HepG2 (cell line): Measurements from ENCODE around the gene HTR1D. TPM values are rescaled to one million over a fixed set of nuclear protein-coding genes. Genes with fewer than 3 reads are reported as not detected.

ENCODE experiments used
- HNF4G ChIP-seq, 2 experiments: sonication (generic) in 1 of 2; formaldehyde crosslinking in 1 of 2; IDR thresholded peaks; 2 replicates each; pipeline versions ENCODE4 v1.4.0 to v1.6.1; 2011 to 2020; ENCODE audit warnings: borderline replicate concordance in 2 of 2, low read depth in 2 of 2, mild to moderate bottlenecking in 2 of 2, low read length in 1 of 2, missing genetic modification reagents in 1 of 2, moderate library complexity in 1 of 2
- HNRNPLL ChIP-seq: fragments of 200-400 bp; formaldehyde crosslinking; IDR thresholded peaks from 2 replicates; pipeline ENCODE4 v1.6.1; 2017; ENCODE audit warnings: mild to moderate bottlenecking, low read depth, low read length; ENCODE audit not compliant: poor library complexity, severe bottlenecking
- HOXD1 ChIP-seq: sonication (generic); formaldehyde crosslinking; IDR thresholded peaks from 2 replicates; pipeline ENCODE4 v1.5.0; 2020; ENCODE audit warnings: missing genetic modification reagents
- RARG ChIP-seq: sonication (generic); formaldehyde crosslinking; IDR thresholded peaks from 2 replicates; pipeline ENCODE4 v1.4.0; 2020; ENCODE audit warnings: low read depth, mild to moderate bottlenecking, missing genetic modification reagents
- SIN3B ChIP-seq: fragments of 150-350 bp; IDR thresholded peaks from 2 replicates; pipeline ENCODE4 v1.6.1; 2014; ENCODE audit warnings: low read length
- SIX1 ChIP-seq: sonication (generic); formaldehyde crosslinking; IDR thresholded peaks from 2 replicates; pipeline ENCODE4 v1.4.0; 2020; ENCODE audit warnings: missing genetic modification reagents, borderline replicate concordance
- ZFX ChIP-seq: sonication (generic); formaldehyde crosslinking; IDR thresholded peaks from 2 replicates; pipeline ENCODE4 v1.4.0; 2020; ENCODE audit warnings: mild to moderate bottlenecking, low read depth, missing genetic modification reagents, moderate library complexity
- ZNF556 ChIP-seq: sonication (generic); formaldehyde crosslinking; IDR thresholded peaks from 2 replicates; pipeline ENCODE4 v1.4.0; 2020; ENCODE audit warnings: mild to moderate bottlenecking, missing genetic modification reagents, borderline replicate concordance
- ZNF709 ChIP-seq: sonication (generic); formaldehyde crosslinking; IDR thresholded peaks from 2 replicates; pipeline ENCODE4 v1.5.0; 2020; ENCODE audit warnings: mild to moderate bottlenecking, missing genetic modification reagents
- ZNF737 ChIP-seq: sonication (generic); formaldehyde crosslinking; IDR thresholded peaks from 2 replicates; pipeline ENCODE4 v1.5.0; 2020; ENCODE audit warnings: missing genetic modification reagents, mild to moderate bottlenecking, borderline replicate concordance
- ZNF777 ChIP-seq: sonication (generic); formaldehyde crosslinking; IDR thresholded peaks from 2 replicates; pipeline ENCODE4 v1.4.0; 2020; ENCODE audit warnings: missing genetic modification reagents
- polyA plus RNA-seq, 8 experiments: library from polyadenylated mRNA; depleted of rRNA in 3 of 8; stranded (reverse) in 7 of 8; unstranded in 1 of 8; fragments of >200 nt; fragmentation: Illumina TruSeq in 4 of 8; extraction: Trizol in 4 of 8; gene quantifications; 2 replicates each; pipeline versions ENCODE4 v1.2.1 to v1.2.3, GENCODE V29; 2011 to 2016; ENCODE audit warnings: low read depth in 4 of 8, missing spikeins in 1 of 8, mixed read lengths in 1 of 8; ENCODE audit not compliant: insufficient read depth in 1 of 8
- total RNA-seq, 5 experiments: library from RNA; depleted of rRNA; stranded (reverse); fragments of >200 nt; fragmentation: Illumina TruSeq; extraction: Trizol; gene quantifications; 2 replicates each; pipeline ENCODE4 v1.2.3, GENCODE V29; 2016; ENCODE audit warnings: low read depth in 1 of 5
- TF ChIP-seq, protein P1 (sequence below): sonication (generic); formaldehyde crosslinking; IDR thresholded peaks from 2 replicates; pipeline ENCODE4 v1.5.1; 2020; ENCODE audit warnings: mild to moderate bottlenecking, missing genetic modification reagents, moderate library complexity
- TF ChIP-seq, protein P2 (sequence below), 2 experiments: sonication (generic) in 1 of 2; formaldehyde crosslinking in 1 of 2; IDR thresholded peaks; 2 replicates each; pipeline versions ENCODE4 v1.4.0 to v1.6.1; 2018 to 2020; ENCODE audit warnings: missing genetic modification reagents in 2 of 2, borderline replicate concordance in 1 of 2, low read depth in 1 of 2, mild to moderate bottlenecking in 1 of 2, missing biosample characterization in 1 of 2
- TF ChIP-seq, protein P3 (sequence below): sonication (generic); formaldehyde crosslinking; IDR thresholded peaks from 2 replicates; pipeline ENCODE4 v1.4.0; 2020; ENCODE audit warnings: missing genetic modification reagents, borderline replicate concordance
- TF ChIP-seq, protein P4 (sequence below): sonication (generic); formaldehyde crosslinking; IDR thresholded peaks from 2 replicates; pipeline ENCODE4 v1.4.0; 2020; ENCODE audit warnings: missing genetic modification reagents

Gene HTR1D
- total and polyA plus RNA-seq, 2 of the 13 experiments (the other 11 are each of a cell fraction or from before 2014, with no cell fraction given), result 0.04 to 0.07 TPM

DNA sequence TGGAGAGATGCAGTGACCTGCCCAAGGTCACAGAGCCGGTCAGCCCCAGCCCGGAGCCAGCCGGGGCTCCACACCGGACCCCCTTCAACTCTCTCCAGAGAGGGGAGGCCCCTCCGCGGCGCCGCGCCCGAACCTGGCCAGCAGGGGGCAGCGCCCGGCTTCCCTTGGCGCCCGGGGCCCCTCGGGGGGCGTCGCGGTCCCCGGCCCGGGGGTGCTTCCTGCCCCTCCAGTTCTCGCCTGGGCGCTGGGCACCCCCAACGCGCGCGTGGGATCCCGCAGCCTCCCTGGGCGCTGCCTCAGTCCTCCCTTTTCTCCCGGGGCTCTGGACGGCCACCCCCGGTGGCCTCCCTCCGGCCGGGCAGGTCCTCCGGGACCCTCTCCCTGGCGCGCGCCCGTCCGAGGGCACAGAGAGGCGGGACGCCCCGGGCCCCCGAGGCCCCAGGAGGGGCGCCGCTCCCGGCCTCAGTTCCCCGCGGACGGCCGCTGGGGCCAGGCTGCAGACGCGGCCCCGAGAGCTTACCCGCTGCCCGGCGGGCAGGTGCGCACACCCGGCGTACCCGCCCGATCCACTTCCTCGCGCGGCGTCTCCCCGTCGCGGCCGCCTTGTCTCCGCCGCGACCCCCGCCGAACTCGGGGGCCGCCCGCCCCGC, 406 bp downstream of the HTR1D start (continued):
- TF ChIP-seq, protein P1, sequence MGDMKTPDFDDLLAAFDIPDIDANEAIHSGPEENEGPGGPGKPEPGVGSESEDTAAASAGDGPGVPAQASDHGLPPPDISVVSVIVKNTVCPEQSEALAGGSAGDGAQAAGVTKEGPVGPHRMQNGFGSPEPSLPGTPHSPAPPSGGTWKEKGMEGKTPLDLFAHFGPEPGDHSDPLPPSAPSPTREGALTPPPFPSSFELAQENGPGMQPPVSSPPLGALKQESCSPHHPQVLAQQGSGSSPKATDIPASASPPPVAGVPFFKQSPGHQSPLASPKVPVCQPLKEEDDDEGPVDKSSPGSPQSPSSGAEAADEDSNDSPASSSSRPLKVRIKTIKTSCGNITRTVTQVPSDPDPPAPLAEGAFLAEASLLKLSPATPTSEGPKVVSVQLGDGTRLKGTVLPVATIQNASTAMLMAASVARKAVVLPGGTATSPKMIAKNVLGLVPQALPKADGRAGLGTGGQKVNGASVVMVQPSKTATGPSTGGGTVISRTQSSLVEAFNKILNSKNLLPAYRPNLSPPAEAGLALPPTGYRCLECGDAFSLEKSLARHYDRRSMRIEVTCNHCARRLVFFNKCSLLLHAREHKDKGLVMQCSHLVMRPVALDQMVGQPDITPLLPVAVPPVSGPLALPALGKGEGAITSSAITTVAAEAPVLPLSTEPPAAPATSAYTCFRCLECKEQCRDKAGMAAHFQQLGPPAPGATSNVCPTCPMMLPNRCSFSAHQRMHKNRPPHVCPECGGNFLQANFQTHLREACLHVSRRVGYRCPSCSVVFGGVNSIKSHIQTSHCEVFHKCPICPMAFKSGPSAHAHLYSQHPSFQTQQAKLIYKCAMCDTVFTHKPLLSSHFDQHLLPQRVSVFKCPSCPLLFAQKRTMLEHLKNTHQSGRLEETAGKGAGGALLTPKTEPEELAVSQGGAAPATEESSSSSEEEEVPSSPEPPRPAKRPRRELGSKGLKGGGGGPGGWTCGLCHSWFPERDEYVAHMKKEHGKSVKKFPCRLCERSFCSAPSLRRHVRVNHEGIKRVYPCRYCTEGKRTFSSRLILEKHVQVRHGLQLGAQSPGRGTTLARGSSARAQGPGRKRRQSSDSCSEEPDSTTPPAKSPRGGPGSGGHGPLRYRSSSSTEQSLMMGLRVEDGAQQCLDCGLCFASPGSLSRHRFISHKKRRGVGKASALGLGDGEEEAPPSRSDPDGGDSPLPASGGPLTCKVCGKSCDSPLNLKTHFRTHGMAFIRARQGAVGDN (CRISPR knock-in tag), result peak; percentile 33; the same call in 1 of the 2 replicates
- TF ChIP-seq HNRNPLL (peak; percentile 25), RARG (no peak), ZNF556 (CRISPR knock-in tag) (peak; percentile 34; the same call in 1 of the 2 replicates), HOXD1 (CRISPR knock-in tag) (no peak), SIX1 (CRISPR knock-in tag) (no peak), ZNF737 (CRISPR knock-in tag) (no peak), ZFX (0 out of 2 replicates have a peak, but pooled peaks have one; percentile 26), SIN3B (no peak), ZNF709 (CRISPR knock-in tag) (0 out of 2 replicates have a peak, but pooled peaks have one; percentile 35), ZNF777 (CRISPR knock-in tag) (peak; percentile 97), HNF4G (IDR thresholded peaks at IDR 0.05; ENCODE audit: borderline replicate concordance, low read depth, low read length) (0 out of 2 replicates have a peak, but pooled peaks have one; percentile 15), HNF4G (CRISPR knock-in tag; IDR thresholded peaks at IDR 0.05; ENCODE audit: borderline replicate concordance, low read depth) (no peak)
- TF ChIP-seq, protein P2, sequence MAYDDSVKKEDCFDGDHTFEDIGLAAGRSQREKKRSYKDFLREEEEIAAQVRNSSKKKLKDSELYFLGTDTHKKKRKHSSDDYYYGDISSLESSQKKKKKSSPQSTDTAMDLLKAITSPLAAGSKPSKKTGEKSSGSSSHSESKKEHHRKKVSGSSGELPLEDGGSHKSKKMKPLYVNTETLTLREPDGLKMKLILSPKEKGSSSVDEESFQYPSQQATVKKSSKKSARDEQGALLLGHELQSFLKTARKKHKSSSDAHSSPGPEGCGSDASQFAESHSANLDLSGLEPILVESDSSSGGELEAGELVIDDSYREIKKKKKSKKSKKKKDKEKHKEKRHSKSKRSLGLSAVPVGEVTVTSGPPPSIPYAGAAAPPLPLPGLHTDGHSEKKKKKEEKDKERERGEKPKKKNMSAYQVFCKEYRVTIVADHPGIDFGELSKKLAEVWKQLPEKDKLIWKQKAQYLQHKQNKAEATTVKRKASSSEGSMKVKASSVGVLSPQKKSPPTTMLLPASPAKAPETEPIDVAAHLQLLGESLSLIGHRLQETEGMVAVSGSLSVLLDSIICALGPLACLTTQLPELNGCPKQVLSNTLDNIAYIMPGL (CRISPR knock-in tag; IDR thresholded peaks at IDR 0.05; ENCODE audit: borderline replicate concordance in 1 of 2, low read depth in 1 of 2), result peak in 1 of 2 experiments; percentile 73; a peak in 2 of 4 replicates
- TF ChIP-seq, protein P3, sequence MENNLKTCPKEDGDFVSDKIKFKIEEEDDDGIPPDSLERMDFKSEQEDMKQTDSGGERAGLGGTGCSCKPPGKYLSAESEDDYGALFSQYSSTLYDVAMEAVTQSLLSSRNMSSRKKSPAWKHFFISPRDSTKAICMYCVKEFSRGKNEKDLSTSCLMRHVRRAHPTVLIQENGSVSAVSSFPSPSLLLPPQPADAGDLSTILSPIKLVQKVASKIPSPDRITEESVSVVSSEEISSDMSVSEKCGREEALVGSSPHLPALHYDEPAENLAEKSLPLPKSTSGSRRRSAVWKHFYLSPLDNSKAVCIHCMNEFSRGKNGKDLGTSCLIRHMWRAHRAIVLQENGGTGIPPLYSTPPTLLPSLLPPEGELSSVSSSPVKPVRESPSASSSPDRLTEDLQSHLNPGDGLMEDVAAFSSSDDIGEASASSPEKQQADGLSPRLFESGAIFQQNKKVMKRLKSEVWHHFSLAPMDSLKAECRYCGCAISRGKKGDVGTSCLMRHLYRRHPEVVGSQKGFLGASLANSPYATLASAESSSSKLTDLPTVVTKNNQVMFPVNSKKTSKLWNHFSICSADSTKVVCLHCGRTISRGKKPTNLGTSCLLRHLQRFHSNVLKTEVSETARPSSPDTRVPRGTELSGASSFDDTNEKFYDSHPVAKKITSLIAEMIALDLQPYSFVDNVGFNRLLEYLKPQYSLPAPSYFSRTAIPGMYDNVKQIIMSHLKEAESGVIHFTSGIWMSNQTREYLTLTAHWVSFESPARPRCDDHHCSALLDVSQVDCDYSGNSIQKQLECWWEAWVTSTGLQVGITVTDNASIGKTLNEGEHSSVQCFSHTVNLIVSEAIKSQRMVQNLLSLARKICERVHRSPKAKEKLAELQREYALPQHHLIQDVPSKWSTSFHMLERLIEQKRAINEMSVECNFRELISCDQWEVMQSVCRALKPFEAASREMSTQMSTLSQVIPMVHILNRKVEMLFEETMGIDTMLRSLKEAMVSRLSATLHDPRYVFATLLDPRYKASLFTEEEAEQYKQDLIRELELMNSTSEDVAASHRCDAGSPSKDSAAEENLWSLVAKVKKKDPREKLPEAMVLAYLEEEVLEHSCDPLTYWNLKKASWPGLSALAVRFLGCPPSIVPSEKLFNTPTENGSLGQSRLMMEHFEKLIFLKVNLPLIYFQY, result no peak
- TF ChIP-seq, protein P4, sequence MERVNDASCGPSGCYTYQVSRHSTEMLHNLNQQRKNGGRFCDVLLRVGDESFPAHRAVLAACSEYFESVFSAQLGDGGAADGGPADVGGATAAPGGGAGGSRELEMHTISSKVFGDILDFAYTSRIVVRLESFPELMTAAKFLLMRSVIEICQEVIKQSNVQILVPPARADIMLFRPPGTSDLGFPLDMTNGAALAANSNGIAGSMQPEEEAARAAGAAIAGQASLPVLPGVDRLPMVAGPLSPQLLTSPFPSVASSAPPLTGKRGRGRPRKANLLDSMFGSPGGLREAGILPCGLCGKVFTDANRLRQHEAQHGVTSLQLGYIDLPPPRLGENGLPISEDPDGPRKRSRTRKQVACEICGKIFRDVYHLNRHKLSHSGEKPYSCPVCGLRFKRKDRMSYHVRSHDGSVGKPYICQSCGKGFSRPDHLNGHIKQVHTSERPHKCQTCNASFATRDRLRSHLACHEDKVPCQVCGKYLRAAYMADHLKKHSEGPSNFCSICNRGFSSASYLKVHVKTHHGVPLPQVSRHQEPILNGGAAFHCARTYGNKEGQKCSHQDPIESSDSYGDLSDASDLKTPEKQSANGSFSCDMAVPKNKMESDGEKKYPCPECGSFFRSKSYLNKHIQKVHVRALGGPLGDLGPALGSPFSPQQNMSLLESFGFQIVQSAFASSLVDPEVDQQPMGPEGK, result 0 out of 2 replicates have a peak, but pooled peaks have one; percentile 19
